ENCODE data around the gene RUNX2. TPM values are rescaled to one million over a fixed set of nuclear protein-coding genes. Genes with fewer than 3 reads are reported as not detected.

Gene RUNX2
- total RNA-seq, 4 donors from 2014 or later: 0.65 to 2.4 (median 1.3) TPM

GRCh38 chr6:45571159-45571558 lies 243.0 kb downstream of the RUNX2 start:
- TF ChIP-seq, protein P1, sequence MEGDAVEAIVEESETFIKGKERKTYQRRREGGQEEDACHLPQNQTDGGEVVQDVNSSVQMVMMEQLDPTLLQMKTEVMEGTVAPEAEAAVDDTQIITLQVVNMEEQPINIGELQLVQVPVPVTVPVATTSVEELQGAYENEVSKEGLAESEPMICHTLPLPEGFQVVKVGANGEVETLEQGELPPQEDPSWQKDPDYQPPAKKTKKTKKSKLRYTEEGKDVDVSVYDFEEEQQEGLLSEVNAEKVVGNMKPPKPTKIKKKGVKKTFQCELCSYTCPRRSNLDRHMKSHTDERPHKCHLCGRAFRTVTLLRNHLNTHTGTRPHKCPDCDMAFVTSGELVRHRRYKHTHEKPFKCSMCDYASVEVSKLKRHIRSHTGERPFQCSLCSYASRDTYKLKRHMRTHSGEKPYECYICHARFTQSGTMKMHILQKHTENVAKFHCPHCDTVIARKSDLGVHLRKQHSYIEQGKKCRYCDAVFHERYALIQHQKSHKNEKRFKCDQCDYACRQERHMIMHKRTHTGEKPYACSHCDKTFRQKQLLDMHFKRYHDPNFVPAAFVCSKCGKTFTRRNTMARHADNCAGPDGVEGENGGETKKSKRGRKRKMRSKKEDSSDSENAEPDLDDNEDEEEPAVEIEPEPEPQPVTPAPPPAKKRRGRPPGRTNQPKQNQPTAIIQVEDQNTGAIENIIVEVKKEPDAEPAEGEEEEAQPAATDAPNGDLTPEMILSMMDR (IDR thresholded peaks at IDR 0.05): no peak
- DNase-seq (ENCODE audit: low spot score): no peak
- no peak for ATAC-seq (ENCODE audit: low FRiP score)

- DNase-seq (ENCODE audit: low spot score) (no peak), ATAC-seq (ENCODE audit: low FRiP score) (no peak)
- TF ChIP-seq, protein P1 (IDR thresholded peaks at IDR 0.05): no peak
Measured at GRCh38 chr6:45572833-45573232, 244.7 kb downstream of the RUNX2 start.

DNA sequence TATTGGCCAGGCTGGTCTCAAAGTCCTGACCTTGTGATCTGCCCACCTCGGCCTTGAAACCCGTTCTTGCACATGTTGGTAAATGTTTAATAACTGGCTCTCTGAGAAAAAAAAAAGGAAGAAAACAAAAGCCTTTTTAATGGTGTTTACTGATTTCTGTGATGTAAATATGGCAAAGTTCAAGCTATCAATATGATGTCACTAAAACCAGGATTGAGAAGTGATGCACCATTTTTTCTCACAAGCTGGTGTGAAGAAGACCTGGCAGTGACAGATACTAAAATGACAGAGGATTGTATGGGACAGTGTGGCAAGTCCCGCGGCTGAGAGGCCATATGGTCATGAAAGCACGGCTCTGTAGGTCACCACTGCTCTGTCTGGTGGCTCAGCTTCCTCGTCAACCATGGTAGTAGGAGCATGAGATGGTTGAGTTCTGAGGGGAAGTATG lies 245.9 kb downstream of the RUNX2 start:
- ATAC-seq (ENCODE audit: low FRiP score) (no peak), DNase-seq (ENCODE audit: low spot score) (no peak)
- TF ChIP-seq, protein P1 (IDR thresholded peaks at IDR 0.05): no peak

- ATAC-seq (ENCODE audit: low FRiP score): no peak
- DNase-seq (ENCODE audit: low spot score): no peak
- TF ChIP-seq, protein P1 (IDR thresholded peaks at IDR 0.05): no peak
Measured at GRCh38 chr6:45574885-45575284, 246.8 kb downstream of the RUNX2 start.

DNA sequence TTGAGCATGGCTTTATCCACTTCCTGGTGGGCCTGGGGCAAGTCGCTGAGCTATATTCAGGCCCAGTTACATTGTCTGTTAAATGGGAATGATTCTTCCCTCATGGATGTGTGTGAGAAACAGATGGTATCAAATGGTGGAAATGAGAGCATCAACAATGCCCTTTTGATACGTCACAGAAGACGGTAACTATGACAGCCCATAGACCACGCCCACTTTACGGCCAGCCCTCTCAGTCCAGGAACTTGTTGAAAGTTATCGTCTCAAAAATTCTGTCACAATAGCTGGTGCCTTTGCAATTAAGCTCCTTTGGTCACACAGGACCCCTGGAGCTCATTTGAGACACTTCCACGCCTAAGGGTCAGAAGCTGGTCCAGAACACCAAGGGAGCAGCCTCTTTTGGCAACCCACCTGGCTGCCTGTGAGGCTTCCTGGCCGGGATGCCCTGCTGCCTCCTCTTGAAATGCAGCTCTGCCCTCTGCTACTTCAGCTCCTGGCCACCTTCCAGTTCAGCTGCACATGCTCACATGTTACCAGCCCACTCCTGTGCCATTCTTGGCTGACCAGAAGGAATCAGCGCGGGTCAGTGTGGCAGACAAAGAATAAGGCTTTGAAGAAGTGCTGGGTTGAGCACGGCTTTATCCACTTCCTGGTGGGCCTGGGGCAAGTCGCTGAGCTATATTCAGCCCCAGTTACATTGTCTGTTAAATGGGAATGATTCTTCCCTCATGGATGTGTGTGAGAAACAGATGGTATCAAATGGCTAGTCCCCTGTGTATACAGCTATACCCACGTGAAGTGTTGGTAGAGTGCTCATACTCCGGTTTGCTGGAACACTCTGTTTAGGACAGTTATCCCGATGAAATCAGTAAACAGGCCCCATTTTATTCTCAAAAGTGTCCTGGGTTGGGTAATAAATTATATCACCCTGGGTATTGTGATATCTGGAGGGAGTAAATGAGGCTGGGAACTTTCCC lies 248.8 kb downstream of the RUNX2 start:
- DNase-seq (ENCODE audit: low spot score): no peak
- TF ChIP-seq, protein P1 (IDR thresholded peaks at IDR 0.05): no peak
- ATAC-seq (ENCODE audit: low FRiP score): no peak

DNA sequence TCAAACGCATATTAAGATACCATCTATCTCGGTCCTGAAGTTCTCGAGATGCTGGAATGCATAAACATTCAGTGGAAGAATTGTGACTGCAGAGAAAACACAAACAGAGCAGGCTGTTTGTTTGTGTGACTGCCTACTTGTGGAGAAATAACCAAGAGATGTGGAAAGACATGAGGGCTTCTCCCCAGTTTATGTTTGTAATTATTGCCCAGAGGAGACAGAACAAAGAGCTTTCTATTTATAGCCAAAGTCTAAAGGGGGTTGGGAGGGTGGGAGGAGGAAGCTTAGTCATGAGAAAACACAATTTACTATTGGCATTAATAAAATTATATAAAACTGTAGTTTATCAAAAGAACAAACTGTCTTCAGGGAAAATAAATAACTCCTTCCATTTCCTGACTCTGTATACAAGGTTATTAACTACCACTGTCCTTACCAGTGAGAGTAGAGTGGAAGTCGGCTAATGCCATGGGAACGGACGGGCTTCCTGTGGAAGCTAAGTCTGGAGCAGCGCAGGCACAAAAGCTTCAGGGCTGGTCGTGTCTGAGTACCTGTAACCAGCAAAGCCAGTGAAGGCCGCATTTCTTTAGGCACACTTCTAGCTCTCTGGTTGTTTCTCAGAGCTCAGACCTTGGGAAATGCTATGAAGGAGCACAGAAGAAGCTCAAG lies 249.8 kb downstream of the RUNX2 start:
- TF ChIP-seq, protein P1 (IDR thresholded peaks at IDR 0.05): no peak
- no peak for DNase-seq (ENCODE audit: low spot score)
- no peak for ATAC-seq (ENCODE audit: low FRiP score)

Measured in omental fat pad (tissue), 4 donors.